DMS114 treated with DMSO at 0.1 percent for 48 hours (cell line): ENCODE data around the gene DCAF11.
"Not testable (repeated sequence)": the region's sequence is repeated elsewhere in the genome, so short reads cannot be mapped to it uniquely, and the experiment has no call there.

Experiments
- DNase-seq: peaks from one replicate; lab custom pipeline; 2025; ENCODE audit not compliant: unreplicated experiment; lab: John Stamatoyannopoulos, UW

Gene DCAF11

DNA sequence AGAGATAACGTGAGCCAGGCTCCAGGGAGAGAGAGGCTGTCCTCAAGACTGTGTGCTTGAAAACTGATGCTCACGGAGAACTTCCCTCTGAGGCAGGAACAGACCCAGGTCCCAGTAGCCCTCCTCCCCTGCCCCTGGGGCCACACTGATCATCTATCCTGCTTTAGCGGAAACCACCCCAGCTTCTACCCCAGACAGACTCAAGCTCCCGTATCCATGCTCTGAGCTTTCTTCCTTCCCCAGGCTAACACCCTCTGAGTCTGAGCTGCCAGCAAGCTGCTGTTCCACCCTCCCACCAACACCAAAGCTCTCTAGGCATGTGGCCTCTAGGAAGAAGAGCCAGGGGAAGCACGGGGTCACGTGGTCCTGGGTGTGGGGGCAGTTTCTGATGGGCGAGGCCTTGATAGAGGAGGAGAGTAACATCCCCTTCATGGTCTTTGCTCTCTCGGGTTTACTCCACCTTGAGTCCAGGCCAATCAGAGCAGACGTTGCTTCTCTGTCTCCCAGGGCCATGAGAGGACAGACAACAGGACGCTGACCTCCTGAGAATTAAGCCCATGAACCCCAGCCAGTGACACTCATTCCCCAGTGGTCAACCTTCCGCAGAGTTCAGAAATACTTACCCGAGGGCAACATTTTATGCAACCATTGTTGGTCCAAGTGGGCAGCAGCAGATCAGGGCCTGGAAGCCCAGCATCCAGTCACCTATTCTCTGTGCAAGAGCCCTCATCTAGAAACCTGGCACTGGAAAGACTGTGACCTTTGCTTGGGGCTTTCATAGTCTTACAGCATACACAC lies 19.1 kb upstream of the DCAF11 start:
- no peak for DNase-seq

DNA sequence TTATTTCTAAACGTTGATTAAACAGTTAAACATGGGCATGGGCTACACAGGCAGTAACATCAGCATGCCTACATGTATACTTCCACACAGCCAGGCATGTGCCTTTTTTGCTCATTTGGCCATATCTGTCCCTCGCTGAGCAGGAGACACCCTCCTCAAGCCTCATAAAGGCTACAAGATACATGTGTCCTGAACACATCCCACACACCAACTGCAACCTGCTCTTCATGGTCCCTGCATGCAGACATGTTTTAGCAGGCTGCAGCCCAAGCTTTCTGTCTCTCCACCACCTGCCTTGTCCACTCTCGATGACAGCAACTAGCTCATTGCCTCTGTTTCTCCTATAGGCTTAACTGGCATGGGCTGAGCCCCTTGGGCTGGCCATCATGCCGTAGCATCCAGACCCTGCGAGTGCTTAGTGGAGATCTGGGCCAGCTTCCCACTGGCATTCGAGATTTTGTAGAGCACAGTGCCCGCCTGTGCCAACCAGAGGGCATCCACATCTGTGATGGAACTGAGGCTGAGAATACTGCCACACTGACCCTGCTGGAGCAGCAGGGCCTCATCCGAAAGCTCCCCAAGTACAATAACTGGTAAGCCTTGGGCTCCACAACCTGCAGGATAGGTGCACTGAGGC lies 17.9 kb upstream of the DCAF11 start:
- no peak for DNase-seq

DNA sequence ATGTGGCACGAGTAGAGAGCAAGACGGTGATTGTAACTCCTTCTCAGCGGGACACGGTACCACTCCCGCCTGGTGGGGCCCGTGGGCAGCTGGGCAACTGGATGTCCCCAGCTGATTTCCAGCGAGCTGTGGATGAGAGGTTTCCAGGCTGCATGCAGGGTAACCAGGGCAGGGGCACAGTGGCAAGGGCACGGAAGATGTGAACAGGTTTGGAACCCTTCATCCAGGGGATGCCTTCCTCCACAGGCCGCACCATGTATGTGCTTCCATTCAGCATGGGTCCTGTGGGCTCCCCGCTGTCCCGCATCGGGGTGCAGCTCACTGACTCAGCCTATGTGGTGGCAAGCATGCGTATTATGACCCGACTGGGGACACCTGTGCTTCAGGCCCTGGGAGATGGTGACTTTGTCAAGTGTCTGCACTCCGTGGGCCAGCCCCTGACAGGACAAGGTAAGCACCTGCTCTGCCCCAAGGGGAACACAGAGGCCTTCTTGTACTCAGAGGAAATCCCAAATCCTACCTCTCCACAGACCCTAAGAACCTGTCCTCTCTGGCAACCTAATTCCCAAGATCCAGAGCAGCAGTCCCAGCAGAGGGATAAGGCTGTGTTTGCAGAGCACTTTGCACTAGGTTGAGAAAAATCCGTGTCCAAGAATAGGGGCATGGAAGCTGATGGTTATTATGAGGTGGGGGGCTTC lies 16.2 kb upstream of the DCAF11 start:
- DNase-seq, result no peak

DNA sequence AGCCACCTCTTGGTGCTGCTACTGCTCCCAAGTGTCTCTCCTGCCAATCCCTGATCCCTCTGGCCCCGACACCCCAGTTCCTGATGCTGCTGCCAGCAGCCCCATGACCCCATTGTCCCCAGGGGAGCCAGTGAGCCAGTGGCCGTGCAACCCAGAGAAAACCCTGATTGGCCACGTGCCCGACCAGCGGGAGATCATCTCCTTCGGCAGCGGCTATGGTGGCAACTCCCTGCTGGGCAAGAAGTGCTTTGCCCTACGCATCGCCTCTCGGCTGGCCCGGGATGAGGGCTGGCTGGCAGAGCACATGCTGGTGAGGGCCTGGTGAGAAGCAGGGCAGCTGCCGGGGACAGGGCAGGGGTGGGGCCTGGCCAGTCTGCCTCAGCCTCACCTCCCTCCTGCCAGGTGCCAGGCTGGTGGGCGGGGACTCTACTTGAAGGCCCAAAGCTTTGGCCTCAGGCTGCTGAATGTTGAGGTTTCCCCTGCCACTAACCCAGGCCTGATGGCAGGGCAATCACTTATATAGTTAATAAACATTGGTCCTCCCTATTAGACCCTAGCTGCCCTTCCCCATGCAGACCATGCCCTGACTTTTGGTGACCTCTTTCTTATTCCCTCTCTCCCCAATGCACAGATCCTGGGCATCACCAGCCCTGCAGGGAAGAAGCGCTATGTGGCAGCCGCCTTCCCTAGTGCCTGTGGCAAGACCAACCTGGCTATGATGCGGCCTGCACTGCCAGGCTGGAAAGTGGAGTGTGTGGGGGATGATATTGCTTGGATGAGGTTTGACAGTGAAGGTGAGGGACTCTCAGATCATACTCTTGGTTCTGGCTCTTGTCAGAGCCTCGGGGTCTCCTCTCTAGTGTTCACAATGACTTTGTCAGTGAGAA lies 15.4 kb upstream of the DCAF11 start:
- DNase-seq, result no peak

DNA sequence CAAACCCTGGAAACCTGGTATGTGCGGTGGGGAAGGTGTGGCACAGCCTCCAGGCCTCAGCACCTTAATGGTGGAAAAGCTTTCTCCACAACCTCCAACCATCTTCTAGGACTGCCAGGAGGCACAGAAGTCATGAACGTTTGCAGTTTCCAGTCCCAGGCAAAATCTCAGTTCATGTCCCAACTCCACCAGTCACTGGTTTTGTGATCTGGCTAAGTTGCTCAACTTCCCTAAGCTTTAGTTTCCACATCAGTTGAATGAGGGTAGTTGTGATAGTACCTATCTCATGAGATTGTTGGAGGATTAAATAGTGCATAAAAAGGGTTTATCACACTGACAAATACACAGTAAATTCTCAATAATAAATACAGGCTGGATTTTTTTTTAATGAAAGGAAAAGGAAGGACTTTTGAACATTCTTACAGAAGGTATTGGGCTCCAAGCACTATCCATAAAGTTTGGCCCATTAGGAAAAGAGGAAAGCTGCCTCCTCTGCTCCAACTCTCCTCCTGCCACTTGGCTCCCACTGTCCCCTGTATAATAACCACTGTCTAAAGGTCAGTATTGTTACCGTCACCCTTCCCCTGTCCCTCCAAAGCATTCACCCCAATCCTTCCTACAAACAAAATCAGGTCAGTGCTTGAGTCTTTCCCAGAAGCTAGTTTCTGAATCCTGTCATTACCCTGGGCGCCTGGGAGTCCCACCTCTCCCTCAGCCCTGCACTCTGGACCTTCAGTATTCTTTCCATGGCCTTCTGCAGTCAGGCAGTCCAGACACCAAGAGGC lies 14.2 kb upstream of the DCAF11 start:
- no peak for DNase-seq

DNA sequence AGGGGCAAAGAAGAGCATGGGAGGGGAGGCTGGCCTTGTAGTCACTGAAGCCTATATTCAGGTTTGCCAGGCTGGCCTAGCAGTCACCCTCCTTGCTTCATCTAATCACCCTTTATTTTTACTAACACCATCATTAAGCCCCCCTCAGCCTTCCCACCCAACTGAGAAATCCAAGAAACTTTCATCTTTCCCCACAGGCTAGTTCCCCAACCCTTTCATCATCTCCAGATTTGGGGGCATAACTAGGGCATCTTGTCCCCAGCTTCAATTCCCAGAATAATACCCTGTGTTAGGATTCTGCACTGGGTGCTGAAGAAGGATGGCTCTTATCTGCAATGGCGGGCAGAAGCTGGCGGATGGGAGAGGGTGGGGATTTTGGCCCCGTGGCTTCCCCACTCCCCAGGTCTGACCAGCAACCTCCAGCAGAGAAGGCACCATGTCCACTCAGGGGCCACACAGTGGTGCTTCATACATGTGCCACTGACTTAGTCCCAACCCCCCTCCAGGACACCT lies 13.5 kb upstream of the DCAF11 start:
- no peak for DNase-seq

DNA sequence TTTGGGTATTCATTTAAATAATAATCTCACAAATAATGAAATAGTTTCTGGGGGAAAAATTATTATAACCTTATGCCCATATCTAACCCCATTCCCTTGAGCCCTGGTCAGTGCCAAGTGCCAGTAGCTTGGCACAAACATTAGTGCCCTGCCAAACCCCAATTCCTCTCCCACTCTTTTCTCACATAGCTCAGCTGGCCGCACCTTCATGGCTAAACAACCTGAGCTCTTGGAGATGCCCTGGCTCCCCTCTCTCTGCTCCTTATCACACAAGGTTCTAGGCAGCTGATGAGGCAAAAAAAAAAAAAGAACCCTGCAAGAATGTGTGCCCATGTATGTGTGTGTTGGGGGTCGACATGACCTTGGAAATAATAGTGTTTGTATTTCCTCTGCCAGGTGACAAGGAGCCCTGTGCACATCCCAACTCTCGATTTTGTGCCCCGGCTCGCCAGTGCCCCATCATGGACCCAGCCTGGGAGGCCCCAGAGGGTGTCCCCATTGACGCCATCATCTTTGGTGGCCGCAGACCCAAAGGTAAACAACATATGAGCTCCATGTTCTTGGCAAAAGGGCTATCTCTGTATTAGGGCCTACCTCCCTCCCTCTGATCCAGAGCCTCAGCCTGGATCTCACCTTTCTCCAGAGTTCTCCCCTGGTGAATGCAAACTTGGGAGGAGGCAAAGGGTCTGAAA lies 12.1 kb upstream of the DCAF11 start:
- DNase-seq, result no peak

DNA sequence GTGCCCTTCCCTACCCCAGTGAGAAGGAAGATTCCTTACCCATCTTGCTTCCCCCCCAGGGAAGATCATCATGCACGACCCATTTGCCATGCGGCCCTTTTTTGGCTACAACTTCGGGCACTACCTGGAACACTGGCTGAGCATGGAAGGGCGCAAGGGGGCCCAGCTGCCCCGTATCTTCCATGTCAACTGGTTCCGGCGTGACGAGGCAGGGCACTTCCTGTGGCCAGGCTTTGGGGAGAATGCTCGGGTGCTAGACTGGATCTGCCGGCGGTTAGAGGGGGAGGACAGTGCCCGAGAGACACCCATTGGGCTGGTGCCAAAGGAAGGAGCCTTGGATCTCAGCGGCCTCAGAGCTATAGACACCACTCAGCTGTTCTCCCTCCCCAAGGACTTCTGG lies 11.1 kb upstream of the DCAF11 start:
- DNase-seq, result no peak

DNA sequence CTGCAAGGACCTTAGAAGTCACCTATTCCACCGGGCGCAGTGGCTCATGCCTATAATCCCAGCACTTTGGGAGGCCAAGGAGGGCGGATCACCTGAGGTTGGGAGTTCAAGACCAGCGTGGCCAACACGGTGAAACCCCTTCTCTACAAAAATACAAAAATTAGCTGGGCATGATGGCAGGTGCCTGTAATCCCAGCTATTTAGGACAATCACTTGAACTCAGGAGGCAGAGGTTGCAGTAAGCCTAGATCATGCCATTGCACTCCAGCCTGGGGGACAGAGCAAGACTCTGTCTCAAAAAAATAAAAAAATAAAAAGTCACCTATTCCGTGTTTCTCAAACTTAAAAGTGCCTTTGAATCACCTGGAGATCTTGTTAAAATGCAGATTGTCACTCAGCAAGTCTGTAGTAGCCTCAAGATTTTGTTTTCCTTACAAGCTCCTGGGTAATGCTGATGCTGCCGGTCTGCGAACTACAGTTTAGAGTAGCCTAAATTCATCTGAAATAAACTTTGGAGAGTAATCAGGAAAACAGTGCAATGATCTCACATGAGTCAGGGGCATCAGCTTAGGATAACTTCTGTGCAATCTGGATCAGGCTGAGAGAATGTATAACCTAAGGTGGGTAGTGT lies 8.9 kb upstream of the DCAF11 start:
- DNase-seq, result not testable (repeated sequence)

DNA sequence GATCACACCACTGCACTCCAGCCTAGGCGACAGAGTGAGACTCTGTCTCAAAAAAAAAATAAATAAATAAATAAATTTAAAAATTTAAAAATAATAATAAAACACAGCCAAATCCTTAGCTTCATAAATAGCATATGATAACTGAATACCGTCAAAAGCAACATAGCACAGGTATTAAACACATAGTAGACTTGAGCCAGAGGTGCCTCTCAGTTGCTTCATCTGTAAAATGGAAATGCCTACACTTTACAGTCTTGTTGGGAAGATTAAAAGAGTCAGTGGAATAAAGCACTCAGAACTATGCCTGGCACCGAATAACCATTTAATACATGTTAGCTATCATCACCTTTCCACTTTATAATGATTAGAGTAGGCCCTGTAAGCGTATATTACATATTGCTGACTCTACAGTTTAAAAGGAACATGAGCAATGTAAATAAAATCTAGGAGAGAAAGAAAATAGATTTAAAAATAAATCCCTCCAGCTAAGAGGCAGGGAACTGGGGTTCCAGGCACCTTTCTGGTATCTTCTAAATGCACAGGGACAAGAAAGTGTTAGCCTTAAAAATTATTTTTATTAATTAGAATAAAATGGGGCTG lies 7.8 kb upstream of the DCAF11 start:
- DNase-seq, result no peak

DNA sequence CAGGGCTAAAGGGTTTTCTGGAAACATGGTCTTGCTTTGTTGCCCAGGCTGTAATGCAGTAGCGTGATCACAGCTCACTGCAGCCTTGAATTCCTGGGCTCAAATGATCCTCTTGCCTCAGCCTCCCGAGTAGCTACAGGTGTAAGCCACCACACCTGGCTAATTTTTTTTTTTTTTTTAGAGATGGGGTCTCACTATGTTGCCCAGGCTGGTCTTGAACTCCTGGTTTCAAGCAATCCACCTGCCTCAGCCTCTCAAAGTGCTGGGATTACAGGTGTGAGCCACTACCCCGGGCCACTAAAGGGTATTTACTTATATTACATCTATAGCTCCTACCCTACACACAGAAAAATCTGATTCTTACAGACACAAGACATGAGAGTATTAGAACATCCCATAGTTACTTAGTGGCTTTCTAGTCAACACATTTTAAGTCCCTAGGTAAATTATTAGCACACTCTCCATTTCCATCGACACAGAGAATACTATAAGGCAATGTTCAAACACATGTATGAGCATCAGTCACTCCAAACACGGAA lies 6.2 kb upstream of the DCAF11 start:
- DNase-seq, result no peak

DNA sequence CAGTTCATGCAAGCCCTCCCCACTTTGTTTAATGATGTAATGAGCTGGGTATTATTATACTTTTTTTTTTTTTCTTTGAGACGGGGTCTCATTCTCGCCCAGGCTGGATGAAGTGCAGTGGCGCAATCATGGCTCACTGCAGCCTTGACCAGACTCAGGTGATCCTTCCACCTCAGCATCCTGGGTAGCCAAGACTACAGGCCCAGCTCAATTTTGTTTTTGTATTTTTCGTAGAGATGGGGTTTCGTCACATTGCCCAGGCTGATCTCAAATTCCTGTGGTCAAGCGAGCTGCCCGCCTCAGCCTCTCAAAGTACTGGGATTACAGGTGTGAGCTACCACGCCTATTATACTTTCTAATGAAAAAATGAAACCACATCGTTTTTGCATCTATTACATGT lies 4.5 kb upstream of the DCAF11 start:
- DNase-seq, result no peak

DNA sequence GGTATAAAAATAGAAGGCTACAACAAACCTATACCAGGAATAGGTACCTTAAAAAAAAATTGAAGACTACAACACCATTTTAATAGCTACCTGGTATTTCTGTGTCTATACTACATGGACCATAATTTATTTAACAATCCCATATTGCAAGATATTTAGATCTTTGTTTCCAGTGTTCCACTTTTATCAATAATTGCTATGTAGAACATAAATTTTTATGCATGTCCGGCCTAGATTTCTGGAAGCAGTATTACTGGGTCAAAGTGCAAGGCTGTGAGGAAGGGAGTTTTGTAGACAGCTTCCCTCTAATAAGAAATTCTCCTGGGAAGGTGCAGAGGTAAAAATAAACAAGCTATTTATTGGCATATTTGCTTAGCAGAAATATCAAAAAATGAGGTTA lies 4.1 kb upstream of the DCAF11 start:
- DNase-seq, result no peak

DNA sequence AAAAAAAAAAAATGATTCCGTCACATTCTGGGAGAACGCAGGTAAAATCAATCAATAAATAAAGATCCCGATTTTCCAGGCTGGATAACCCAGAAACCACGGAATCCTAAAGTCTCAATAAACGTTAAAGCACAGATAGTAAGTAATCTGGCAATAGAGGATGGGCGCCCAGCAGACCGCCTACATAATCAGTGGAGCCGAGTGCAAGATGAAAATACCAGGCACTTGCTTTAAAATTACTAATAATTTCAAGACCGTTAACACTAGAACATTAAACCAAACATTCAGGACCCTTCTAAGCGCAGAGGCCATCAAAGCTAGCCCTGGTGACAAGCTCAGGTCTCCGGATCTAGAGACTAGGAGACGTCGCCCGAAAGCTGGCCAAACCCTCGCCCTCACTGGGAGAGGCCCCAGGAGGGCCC lies 1.2 kb upstream of the DCAF11 start:
- no peak for DNase-seq

DNA sequence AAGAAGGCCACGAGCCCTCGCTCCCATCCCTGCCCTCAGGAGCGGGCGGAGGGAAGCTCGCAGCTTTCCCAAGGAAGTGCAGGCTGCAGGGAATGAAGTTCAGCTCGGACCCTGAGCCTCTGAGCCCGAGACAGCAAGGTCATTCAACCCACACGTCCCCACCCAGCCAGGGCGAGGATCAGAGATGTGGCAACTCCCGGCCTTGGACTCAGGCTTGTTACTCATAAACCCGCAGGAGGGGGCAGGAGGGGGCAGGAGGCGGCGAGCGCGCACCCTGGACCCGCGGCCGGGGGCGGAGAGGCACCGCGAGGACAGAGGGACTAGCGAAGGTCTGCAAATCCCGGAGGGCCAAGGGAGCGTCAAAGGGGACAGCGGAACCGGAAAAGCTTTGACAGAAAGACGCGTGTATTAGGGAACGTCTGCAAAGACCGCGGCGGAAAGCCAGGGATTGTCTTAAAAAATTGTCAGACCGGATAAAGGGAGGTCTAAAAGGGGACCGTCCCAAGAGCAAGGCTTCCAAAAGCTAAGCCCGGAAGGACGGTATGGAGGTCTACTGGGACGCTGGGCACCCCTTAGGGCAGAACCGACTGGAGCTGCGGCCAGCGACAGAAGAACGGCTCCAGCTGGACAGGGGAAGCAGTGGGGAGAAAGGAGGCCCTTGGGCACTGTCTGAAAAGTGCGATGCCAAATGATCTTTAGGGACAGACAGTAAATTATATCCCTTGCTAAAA lies 611 bp upstream of the DCAF11 start:
- DNase-seq, result peak; percentile 79

DNA sequence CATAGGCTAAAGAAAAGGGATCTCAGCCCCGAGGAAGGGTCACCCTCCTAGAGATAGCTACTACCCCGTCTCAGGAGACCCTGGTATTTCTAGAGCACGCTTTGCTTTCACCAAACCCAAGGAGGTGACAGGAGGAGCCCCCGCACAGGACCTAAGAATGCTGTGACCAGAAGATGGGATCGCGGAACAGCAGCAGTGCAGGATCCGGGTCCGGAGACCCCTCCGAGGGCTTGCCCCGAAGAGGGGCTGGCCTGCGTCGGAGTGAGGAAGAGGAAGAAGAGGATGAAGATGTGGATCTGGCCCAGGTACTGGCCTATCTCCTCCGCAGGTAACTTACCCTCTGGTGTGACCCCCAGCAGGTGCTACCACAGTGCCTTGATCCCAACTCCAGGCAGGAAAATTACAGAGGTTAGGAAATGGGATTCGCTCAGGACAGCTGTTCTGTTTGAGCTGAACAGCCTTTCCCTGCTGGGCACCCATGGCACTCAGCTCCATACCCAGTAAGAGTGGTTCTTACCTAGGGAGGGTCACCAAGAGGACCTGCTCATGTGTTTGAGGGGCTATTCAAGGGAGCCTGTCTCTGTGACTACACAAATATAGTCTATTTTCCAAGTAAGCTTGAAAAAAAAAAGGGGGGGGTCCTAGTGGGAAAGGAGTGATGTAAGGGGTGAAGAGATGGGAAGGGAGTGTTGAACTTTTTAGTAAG lies 998 bp downstream of the DCAF11 start:
- no peak for DNase-seq

DNA sequence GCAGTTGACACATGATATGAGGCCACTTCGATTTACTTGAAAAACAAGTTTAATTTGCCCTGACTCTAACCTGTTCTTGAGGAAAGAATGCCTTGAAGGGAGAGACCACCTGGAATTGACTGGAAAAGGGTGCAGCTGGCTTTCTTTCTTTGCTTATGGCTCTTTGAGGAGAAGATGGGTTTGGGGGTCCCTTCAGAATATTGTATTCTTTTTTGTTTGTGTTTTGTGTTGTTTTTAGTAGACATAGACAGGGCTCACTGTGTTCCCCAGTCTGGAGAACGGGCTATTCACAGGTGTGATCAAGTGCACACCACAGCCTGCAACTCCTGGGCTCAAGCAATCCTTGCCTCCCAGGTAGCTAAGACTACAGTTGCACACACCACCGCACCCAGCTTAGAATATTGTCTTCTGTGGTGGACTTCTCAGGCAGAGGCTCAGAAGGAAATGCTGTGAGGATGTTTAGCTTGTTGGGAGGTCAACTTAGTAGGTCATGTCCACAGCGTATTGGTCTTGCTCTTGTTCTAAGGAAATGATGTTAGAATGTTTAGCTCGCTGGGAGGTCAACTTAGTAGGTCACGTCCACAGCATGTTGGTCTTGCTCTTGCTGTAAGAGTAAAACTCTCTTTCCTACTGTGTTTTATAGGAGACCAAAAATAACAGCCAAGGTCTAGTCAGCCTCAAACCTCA lies 1.7 kb downstream of the DCAF11 start:
- DNase-seq, result no peak
